Endothelial cell of umbilical vein (primary cell): ENCODE data around the gene NEK2. TPM values are rescaled to one million over a fixed set of nuclear protein-coding genes. Genes with fewer than 3 reads are reported as not detected.
A peak's percentile ranks its signal among the peaks of the same experiment; 100 is the strongest.

Source experiments
- BruUV-seq: library from RNA; stranded (reverse); fragments of 400-500 nt; replicated peaks from 2 replicates; lab custom pipeline; 2021; lab: Mats Ljungman, UMichigan
- CTCF ChIA-PET: fragments of 300-600, 350-600 bp; sonication (Branson Sonifier 250); formaldehyde crosslinking; loops from one replicate; lab custom pipeline; 2021; ENCODE audit warnings: antibody characterized with exemption, inconsistent platforms; lab: Charles Lee
- POLR2A ChIA-PET: fragments of 300-600, 350-600 bp; sonication (Branson Sonifier 250); formaldehyde crosslinking; loops from one replicate; lab custom pipeline; 2021; ENCODE audit warnings: antibody characterized with exemption, inconsistent platforms; lab: Charles Lee
- DNase-seq: peaks from one replicate; pipeline ENCODE4 v3.0.0-alpha.2; 2011; ENCODE audit warnings: low read depth, low spot score
- FAIRE-seq: peaks from 2 replicates; lab custom pipeline; 2011; peaks lifted over from hg19 to GRCh38; lab: Jason Lieb, UNC
- H2AFZ ChIP-seq: 2 replicates; pipeline ENCODE4 v1.6.0; 2012; ENCODE audit warnings: low read depth, low read length, control low read depth, inconsistent platforms
- H3K27ac ChIP-seq: 2 replicates; pipeline ENCODE4 v1.5.1; 2011; ENCODE audit warnings: low read depth, mild to moderate bottlenecking, control low read depth, low read length, moderate library complexity; ENCODE audit not compliant: insufficient read depth
- H3K27me3 ChIP-seq, 2 experiments: 2 replicates each; pipeline versions ENCODE4 v1.6.0 to v1.6.1; 2011; ENCODE audit warnings: low read length in 2 of 2, mixed read lengths in 1 of 2; ENCODE audit not compliant: control insufficient read depth in 2 of 2, insufficient read depth in 2 of 2
- H3K36me3 ChIP-seq, 2 experiments: 2 replicates in 1 of 2; 3 replicates in 1 of 2; pipeline ENCODE4 v1.5.1; 2011; ENCODE audit warnings: low read length in 2 of 2, mild to moderate bottlenecking in 1 of 2, moderate library complexity in 1 of 2; ENCODE audit not compliant: control insufficient read depth in 2 of 2, insufficient read depth in 2 of 2; ENCODE audit errors: extremely low read depth in 1 of 2
- H3K4me1 ChIP-seq: 3 replicates; pipeline ENCODE4 v1.5.1; 2011; ENCODE audit warnings: mild to moderate bottlenecking, low read length; ENCODE audit not compliant: control insufficient read depth, insufficient read depth; ENCODE audit errors: extremely low read depth
- H3K4me2 ChIP-seq: 2 replicates; pipeline ENCODE4 v1.6.1; 2011; ENCODE audit warnings: low read length, control low read depth, mixed read lengths; ENCODE audit not compliant: insufficient read depth
- H3K4me3 ChIP-seq, 3 experiments: fragments of 200-600 bp in 1 of 3; sonication (generic), shearing (Covaris generic) in 1 of 3; replicated peaks in 1 of 3; 2 replicates each; pipeline ENCODE4 v1.5.1; 2011 to 2016; ENCODE audit warnings: control low read depth in 3 of 3, low read length in 3 of 3, mild to moderate bottlenecking in 2 of 3, inconsistent platforms in 1 of 3, low read depth in 1 of 3, moderate library complexity in 1 of 3; ENCODE audit not compliant: insufficient read depth in 1 of 3
- H3K79me2 ChIP-seq: 2 replicates; pipeline ENCODE4 v1.6.0; 2012; ENCODE audit warnings: low read length, inconsistent platforms; ENCODE audit not compliant: control insufficient read depth, insufficient read depth
- H3K9ac ChIP-seq: replicated peaks from 2 replicates; pipeline ENCODE3; 2011; ENCODE audit warnings: low read length, control low read depth; ENCODE audit not compliant: insufficient read depth; ENCODE audit errors: extremely low read depth
- H3K9me1 ChIP-seq: replicated peaks from 3 replicates; pipeline ENCODE4 v1.6.0; 2011; ENCODE audit warnings: mild to moderate bottlenecking, low read length; ENCODE audit not compliant: control insufficient read depth, insufficient read depth; ENCODE audit errors: extremely low read depth
- H3K9me3 ChIP-seq: replicated peaks from 2 replicates; pipeline ENCODE4 v1.5.1; 2012; ENCODE audit warnings: low read length, inconsistent platforms; ENCODE audit not compliant: control insufficient read depth, insufficient read depth
- H4K20me1 ChIP-seq: replicated peaks from 2 replicates; pipeline ENCODE3; 2011; ENCODE audit warnings: mild to moderate bottlenecking, low read length; ENCODE audit not compliant: control insufficient read depth, insufficient read depth; ENCODE audit errors: extremely low read depth
- CTCF ChIP-seq, 2 donors: IDR thresholded peaks; 1 replicate in 1 of 2; 2 replicates in 1 of 2; pipeline ENCODE4 v1.5.1; 2011; ENCODE audit warnings: low read length in 2 of 2, mild to moderate bottlenecking in 2 of 2, moderate library complexity in 2 of 2, control low read depth in 1 of 2, inconsistent platforms in 1 of 2, low read depth in 1 of 2; ENCODE audit not compliant: insufficient read depth in 1 of 2; ENCODE audit errors: extremely low read depth in 1 of 2
- EZH2 ChIP-seq: IDR thresholded peaks from 2 replicates; pipeline ENCODE4 v1.6.1; 2012; ENCODE audit warnings: borderline replicate concordance, low read depth, mild to moderate bottlenecking, moderate library complexity, low read length, inconsistent platforms; ENCODE audit not compliant: severe bottlenecking
- FOS ChIP-seq: IDR thresholded peaks from 2 replicates; pipeline ENCODE4 v1.6.1; 2011; ENCODE audit warnings: mild to moderate bottlenecking, low read length, moderate library complexity, borderline replicate concordance; ENCODE audit not compliant: insufficient read depth
- GATA2 ChIP-seq: IDR thresholded peaks from 2 replicates; pipeline ENCODE4 v1.7.0; 2011; ENCODE audit warnings: low read depth, mild to moderate bottlenecking, moderate library complexity, mixed read lengths, low read length; ENCODE audit not compliant: insufficient read length, insufficient read depth
- JUN ChIP-seq: IDR thresholded peaks from 2 replicates; pipeline ENCODE4 v1.6.1; 2011; ENCODE audit warnings: borderline replicate concordance, low read depth; ENCODE audit not compliant: insufficient read length, insufficient read depth
- MAX ChIP-seq: IDR thresholded peaks from 2 replicates; pipeline ENCODE4 v1.6.1; 2011; ENCODE audit not compliant: insufficient read depth, insufficient read length
- MYC ChIP-seq: IDR thresholded peaks from one replicate; pipeline ENCODE4 v1.6.1; 2011; ENCODE audit warnings: mild to moderate bottlenecking, low read depth, low read length
- POLR2A ChIP-seq: IDR thresholded peaks from 2 replicates; pipeline ENCODE4 v1.6.1; 2012; ENCODE audit warnings: low read depth, mild to moderate bottlenecking, control low read depth, low read length
- POLR2AphosphoS5 ChIP-seq: IDR thresholded peaks from 2 replicates; pipeline ENCODE4 v1.6.1; 2012; ENCODE audit warnings: low read depth, mild to moderate bottlenecking, control low read depth, low read length, moderate library complexity; ENCODE audit not compliant: insufficient read depth
- dilution Hi-C: fragments of 300-500 bp; cut with MboI; formaldehyde crosslinking; loops from one replicate; pipeline ENCODE4 v1.15.0; 2019; ENCODE audit warnings: low sequenced_read_pairs; ENCODE audit not compliant: extremely low pct_ligation_motif_present
- intact Hi-C: fragments of 100-400 bp; cut with micrococcal nuclease; formaldehyde crosslinking; loops from one replicate; pipeline ENCODE4 v1.10.0; 2022
- polyA plus RNA-seq, 4 experiments: library from polyadenylated mRNA; depleted of rRNA in 3 of 4; stranded (reverse) in 3 of 4; unstranded in 1 of 4; fragments of >200 nt; gene quantifications; 2 replicates each; pipeline versions ENCODE4 v1.2.1 to v1.2.3, GENCODE V29; 2011 to 2012; ENCODE audit warnings: missing spikeins in 1 of 4
- total RNA-seq: library from RNA; stranded (reverse); gene quantifications from 2 replicates; pipeline ENCODE4 v1.2.3, GENCODE V29; 2021

NEK2 gene
- total and polyA plus RNA-seq, 2 donors (not counting 3 experiments of a cell fraction or from before 2014, with no cell fraction given): 6.6 to 19.0 TPM

GRCh38 chr1:211654838-211655787 lies 20.3 kb downstream of the NEK2 start:
- DNase-seq: peak; percentile 87
- H3K9ac ChIP-seq: no peak overlapping the region
- peak overlapping the region; percentile 80 for H3K27ac ChIP-seq
- H2AFZ ChIP-seq: peak overlapping the region; percentile 64
- no peaks in the 10 kb centered on the region for H3K79me2 ChIP-seq
- no peaks in the 10 kb centered on the region for H3K9me3 ChIP-seq
- ChIA-PET POLR2A (interaction anchor here (1.5 kb wide), 1 partner anchor 15 kb away, joined by 4 read pairs; no protein-coding TSS in a partner anchor), CTCF (interaction anchor here (0.5 to 6.9 kb wide), 20 partner anchors 9 to 1207 kb away, joined by 3 to 84 read pairs (median 4); partner anchors contain the start of gene SLC30A1)
- peaks cover 20% of the 10 kb centered on the region for H3K4me1 ChIP-seq
- intact Hi-C loops (loop anchor here (1.0 to 5.0 kb wide), 9 partner anchors 30 to 1207 kb away; partner anchors contain the start of gene KCNH1), dilution Hi-C loops (no loop called here)
- no peak overlapping the region for H3K4me3 ChIP-seq
- no peaks in the 10 kb centered on the region for H3K27me3 ChIP-seq
- no peak overlapping the region for H3K4me2 ChIP-seq
- FAIRE-seq: peak; percentile 93
- H4K20me1 ChIP-seq: no peaks in the 10 kb centered on the region
- TF ChIP-seq MAX (no peak), EZH2 (no peak), POLR2AphosphoS5 (peak; percentile 38), JUN (no peak), FOS (no peak), CTCF (IDR thresholded peaks at IDR 0.05; ENCODE audit: extremely low read depth in 1 of 2, insufficient read depth in 1 of 2, low read depth in 1 of 2, low read length in 2 of 2) (peak; percentile 89 to 96), POLR2A (no peak), GATA2 (no peak), MYC (no peak)
- no TSS peak for BruUV-seq
- no peaks in the 10 kb centered on the region for H3K36me3 ChIP-seq
- no peaks in the 10 kb centered on the region for H3K9me1 ChIP-seq
